Measurements from ENCODE around the gene IL20. TPM values are rescaled to one million over a fixed set of nuclear protein-coding genes. Genes with fewer than 3 reads are reported as not detected.

The IL20 gene
- total and polyA plus RNA-seq, 2 of the 8 experiments (the other 6 are each of a cell fraction or from before 2014, with no cell fraction given): not detected

DNA sequence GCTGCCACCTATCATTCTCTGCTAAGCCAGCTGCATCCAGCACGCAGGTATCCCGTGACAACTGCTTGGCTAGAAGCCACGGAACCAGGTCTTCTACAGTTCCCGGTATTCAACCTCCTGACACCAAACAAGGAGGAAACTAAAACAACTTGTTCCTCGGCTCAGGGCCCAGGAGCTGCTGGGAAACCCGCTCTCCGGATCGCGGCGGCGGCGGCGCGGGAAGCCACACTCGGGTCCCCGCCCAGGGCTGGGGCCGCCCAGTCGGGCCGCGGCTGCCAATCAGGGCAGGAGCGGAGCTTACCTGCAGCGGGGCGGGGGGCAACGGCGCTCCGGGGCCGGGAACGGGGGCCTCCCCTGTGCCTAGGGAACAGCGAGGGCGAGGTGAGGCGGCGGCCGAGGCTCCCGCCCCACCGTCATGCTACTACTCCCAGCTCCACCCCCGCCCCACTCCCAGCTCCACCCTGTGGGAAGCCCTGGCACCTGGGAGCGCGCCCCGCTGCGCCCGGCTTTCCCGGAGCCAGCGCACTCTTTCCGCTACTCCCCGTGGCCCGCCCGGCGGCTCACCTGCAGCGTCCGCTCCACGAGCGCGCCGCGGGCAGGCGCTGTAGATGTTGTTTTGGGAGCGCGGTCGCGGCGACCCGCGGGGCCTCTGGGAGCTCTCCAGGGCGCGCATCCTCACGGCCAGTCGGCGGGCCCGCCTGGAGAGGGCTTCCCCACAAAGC is 43.9 kb downstream of the IL20 start:
- 3% methylated on average over 46 of the region's 69 CpGs; no CpG with 5 or more reads in 1 of the 2 experiments for WGBS, 2 experiments (ENCODE audit: extremely low coverage in 1 of 2, insufficient coverage in 1 of 2, insufficient read length in 1 of 2, insufficient replicate concordance in 2 of 2, low coverage in 1 of 2, low lambda C conversion rate in 2 of 2, missing lambda C conversion rate in 1 of 2)
- Histone ChIP-seq H3K4me1 (replicated peaks in 1 of 4; ENCODE audit: control insufficient read depth in 3 of 4, insufficient read depth in 4 of 4, low read length in 3 of 4) (peaks cover 0 to 7% (median 3%) of the 10 kb centered on the region in 4 experiments; a peak in 4 of 7 replicates), H3K27me3 (replicated peaks in 1 of 4; ENCODE audit: control insufficient read depth in 3 of 4, extremely low read depth in 1 of 4, insufficient read depth in 3 of 4, low read length in 3 of 4) (peaks cover 9 to 34% (median 29%) of the 10 kb centered on the region in 4 experiments), H2BK15ac (ENCODE audit: low read length) (peak overlapping the region; percentile 18; the same call in 1 of the 2 replicates), H2BK20ac (ENCODE audit: low read length) (no peak overlapping the region), H2AK5ac (ENCODE audit: low read depth, low read length) (no peak overlapping the region), H2BK12ac (ENCODE audit: low read depth, low read length) (peak overlapping the region; percentile 11; the same call in 1 of the 2 replicates), H3K4me2 (ENCODE audit: insufficient read depth in 1 of 2, low read depth in 2 of 2, low read length in 2 of 2) (peak overlapping the region; percentile 87 to 91), H3K36me3 (ENCODE audit: control insufficient read depth in 2 of 4, insufficient read depth in 4 of 4, low read length in 3 of 4) (no peaks in the 10 kb centered on the region), H3K27ac (ENCODE audit: low read depth, low read length) (no peak overlapping the region), H4K20me1 (replicated peaks in 1 of 2; ENCODE audit: control insufficient read depth in 1 of 2, insufficient read depth in 2 of 2, low read length in 2 of 2) (no peaks in the 10 kb centered on the region), H3K18ac (ENCODE audit: extremely low read depth, low read length) (peak overlapping the region; percentile 13; the same call in 1 of the 2 replicates), H2BK120ac (replicated peaks; ENCODE audit: low read depth, low read length) (no peak overlapping the region), H3K9ac (replicated peaks in 1 of 4; ENCODE audit: extremely low read depth in 1 of 4, low read depth in 3 of 4, low read length in 3 of 4) (peak overlapping the region in 2 of 4 experiments; percentile 7 to 75; a peak in 1 of 7 replicates), H2AFZ (ENCODE audit: low read length) (peak overlapping the region; percentile 98), H3K79me2 (ENCODE audit: control insufficient read depth in 1 of 2, insufficient read depth in 2 of 2, low read length in 2 of 2) (no peaks in the 10 kb centered on the region), H3K23me2 (ENCODE audit: low read depth, low read length) (peaks cover 8% of the 10 kb centered on the region; the same call in 1 of the 2 replicates), H3K4ac (replicated peaks; ENCODE audit: insufficient read length, low read depth, low read length) (no peak overlapping the region), H3K23ac (ENCODE audit: insufficient read length) (no peak overlapping the region), H4K91ac (replicated peaks; ENCODE audit: insufficient read length, low read length) (no peak overlapping the region), H4K5ac (ENCODE audit: insufficient read length, low read depth, low read length) (no peak overlapping the region), H3K56ac (replicated peaks; ENCODE audit: insufficient read length, low read depth, low read length) (no peak overlapping the region), H3K9me3 (ENCODE audit: insufficient read depth in 2 of 2, low read depth in 1 of 2, low read length in 1 of 2) (no peaks in the 10 kb centered on the region), H2BK5ac (ENCODE audit: low read depth, low read length) (no peak overlapping the region), H4K8ac (ENCODE audit: extremely low read depth, insufficient read depth, low read length) (no peak overlapping the region), H3K14ac (ENCODE audit: insufficient read length) (no peak overlapping the region), H3K79me1 (ENCODE audit: low read depth, low read length) (no peaks in the 10 kb centered on the region), H3K4me3 (ENCODE audit: extremely low read depth in 1 of 4, insufficient read depth in 2 of 4, low read depth in 3 of 4, low read length in 4 of 4) (peak overlapping the region; percentile 36 to 70 (median 60))
- CTCF ChIA-PET (ENCODE audit: partially characterized antibody): interaction anchor here (0.9 to 6.5 kb wide), 42 partner anchors 9 to 251 kb away, joined by 3 to 63 read pairs (median 6); partner anchors contain the start of genes FCMR, IL19, IL20 and IL24
- FAIRE-seq (no peak), DNase-seq (ENCODE audit: low read depth in 1 of 2, low spot score in 2 of 2) (peak in 1 of 2 experiments; percentile 84)
- POLR2A ChIA-PET (ENCODE audit: partially characterized antibody): interaction anchor here (0.6 to 1.7 kb wide), 4 partner anchors 10 to 507 kb away, joined by 3 to 4 read pairs (median 3); partner anchors contain the start of gene DYRK3
- TF ChIP-seq GTF2F1 (IDR thresholded peaks at IDR 0.05; ENCODE audit: borderline replicate concordance, low read depth, low read length) (no peak), TAF7 (optimal IDR thresholded peaks at IDR 0.05; ENCODE audit: borderline replicate concordance, low read depth, low read length) (no peak), SIX5 (IDR thresholded peaks at IDR 0.05; ENCODE audit: low read depth, low read length) (no peak), BACH1 (IDR thresholded peaks at IDR 0.05; ENCODE audit: low read length) (no peak), JUND (IDR thresholded peaks at IDR 0.05; ENCODE audit: low read length) (no peak), TEAD4 (IDR thresholded peaks at IDR 0.05; ENCODE audit: low read depth, low read length) (no peak), MAFK (IDR thresholded peaks at IDR 0.05; ENCODE audit: low read depth, low read length) (no peak), SAP30 (IDR thresholded peaks at IDR 0.05; ENCODE audit: insufficient read depth, insufficient replicate concordance, low read length) (no peak), RXRA (IDR thresholded peaks at IDR 0.05; ENCODE audit: insufficient read depth, low read depth, low read length) (no peak), CBX5 (IDR thresholded peaks at IDR 0.05; ENCODE audit: low read depth, low read length) (no peak), SP4 (IDR thresholded peaks at IDR 0.05; ENCODE audit: low read length) (no peak)
- TF ChIP-seq, protein P1, sequence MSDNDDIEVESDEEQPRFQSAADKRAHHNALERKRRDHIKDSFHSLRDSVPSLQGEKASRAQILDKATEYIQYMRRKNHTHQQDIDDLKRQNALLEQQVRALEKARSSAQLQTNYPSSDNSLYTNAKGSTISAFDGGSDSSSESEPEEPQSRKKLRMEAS (IDR thresholded peaks at IDR 0.05): no peak; the same call in 1 of the 2 replicates

All from H1 (cell line).